GM18520 (cell line): ENCODE data around the gene ADGRE2.
"Not testable (repeated sequence)": the region's sequence is repeated elsewhere in the genome, so short reads cannot be mapped to it uniquely, and the experiment has no call there.

ENCODE experiments used
- ATAC-seq: cut with Tn5 transposase; IDR thresholded peaks from one replicate; pipeline ENCODE4 v1.9.1; 2021; ENCODE audit not compliant: unreplicated experiment

ADGRE2 gene

GRCh38 chr19:14778110-14778845 is at the start of gene ADGRE2:
Gene ADGRE2, minus strand, starts transcription at chr19:14778560. Its CDS starts 1,804 bp downstream, at chr19:14776756.
- not testable (repeated sequence) for ATAC-seq

GRCh38 chr19:14826006-14826405 is 47.6 kb upstream of the ADGRE2 start:
- no peak for ATAC-seq

- ATAC-seq = no peak
Observed at GRCh38 chr19:14821937-14822336, 43.6 kb upstream of the ADGRE2 start.

DNA sequence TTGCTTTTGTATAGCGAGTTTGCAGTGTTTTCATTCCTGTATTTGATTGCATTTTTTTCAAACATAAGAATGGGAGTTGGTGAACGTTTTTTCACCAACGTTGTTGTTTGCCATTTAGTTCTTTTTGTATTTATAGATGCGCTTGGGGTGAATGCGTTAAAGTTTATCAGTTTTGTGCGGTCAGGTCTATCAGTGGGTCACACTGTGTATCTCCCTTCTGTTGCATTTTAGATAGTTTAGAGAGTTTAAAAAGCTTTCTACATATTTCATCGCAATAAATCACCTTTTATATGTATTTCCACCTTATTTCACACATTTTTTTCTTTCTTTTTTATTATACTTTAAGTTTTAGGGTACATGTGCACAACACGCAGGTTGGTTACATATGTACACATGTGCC is 40.2 kb upstream of the ADGRE2 start:
- ATAC-seq = no peak

DNA sequence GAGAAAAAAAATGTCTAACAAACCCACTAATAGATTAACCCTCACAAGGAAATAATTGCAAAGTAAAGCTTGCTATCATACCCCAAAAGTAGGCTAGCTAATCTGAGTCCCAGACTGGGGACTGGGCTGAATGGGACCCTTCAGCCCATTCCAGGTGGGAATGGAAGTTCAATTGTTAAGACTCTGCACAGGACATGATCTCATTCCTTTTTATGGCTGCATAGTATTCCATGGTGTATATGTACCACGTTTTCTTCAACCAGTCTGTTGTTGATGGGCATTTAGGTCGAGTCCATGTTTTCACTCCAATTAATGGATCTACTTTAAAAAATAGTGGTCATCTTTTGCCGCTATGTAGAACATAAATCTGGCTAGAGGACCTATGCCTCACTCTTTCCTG is 38.7 kb upstream of the ADGRE2 start:
- no peak for ATAC-seq

GRCh38 chr19:14814982-14815652 is 36.8 kb upstream of the ADGRE2 start:
- no peak for ATAC-seq

GRCh38 chr19:14809272-14810057 is 31.1 kb upstream of the ADGRE2 start:
- no peak for ATAC-seq

GRCh38 chr19:14804765-14805164 is 26.4 kb upstream of the ADGRE2 start:
- ATAC-seq = no peak

- no peak for ATAC-seq
Observed at GRCh38 chr19:14798760-14799159, 20.4 kb upstream of the ADGRE2 start.

DNA sequence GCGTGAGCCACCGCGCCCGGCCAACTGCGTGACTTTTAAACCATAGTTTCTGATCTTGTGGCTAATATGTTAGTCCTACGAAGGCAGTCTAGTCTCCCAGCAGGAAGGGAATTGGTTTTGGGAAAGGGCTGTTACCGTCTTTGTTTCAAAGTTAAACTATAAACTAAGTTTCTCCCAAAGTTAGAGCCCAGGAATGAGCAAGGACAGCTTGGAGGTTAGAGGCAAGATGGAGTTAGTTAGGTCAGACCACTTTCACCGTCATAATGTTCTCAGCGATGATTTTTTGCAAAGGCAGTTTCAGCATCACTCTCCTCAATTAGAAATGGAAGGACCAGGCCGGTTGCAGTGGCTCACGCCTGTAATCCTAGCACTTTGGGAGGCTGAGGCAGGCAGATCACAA is 17.7 kb upstream of the ADGRE2 start:
- ATAC-seq = no peak

GRCh38 chr19:14795078-14795721 is 16.8 kb upstream of the ADGRE2 start:
- ATAC-seq = no peak

- not testable (repeated sequence) for ATAC-seq
Observed at GRCh38 chr19:14792250-14792649, 13.9 kb upstream of the ADGRE2 start.

- no peak for ATAC-seq
Observed at GRCh38 chr19:14786421-14786851, 8.1 kb upstream of the ADGRE2 start.

DNA sequence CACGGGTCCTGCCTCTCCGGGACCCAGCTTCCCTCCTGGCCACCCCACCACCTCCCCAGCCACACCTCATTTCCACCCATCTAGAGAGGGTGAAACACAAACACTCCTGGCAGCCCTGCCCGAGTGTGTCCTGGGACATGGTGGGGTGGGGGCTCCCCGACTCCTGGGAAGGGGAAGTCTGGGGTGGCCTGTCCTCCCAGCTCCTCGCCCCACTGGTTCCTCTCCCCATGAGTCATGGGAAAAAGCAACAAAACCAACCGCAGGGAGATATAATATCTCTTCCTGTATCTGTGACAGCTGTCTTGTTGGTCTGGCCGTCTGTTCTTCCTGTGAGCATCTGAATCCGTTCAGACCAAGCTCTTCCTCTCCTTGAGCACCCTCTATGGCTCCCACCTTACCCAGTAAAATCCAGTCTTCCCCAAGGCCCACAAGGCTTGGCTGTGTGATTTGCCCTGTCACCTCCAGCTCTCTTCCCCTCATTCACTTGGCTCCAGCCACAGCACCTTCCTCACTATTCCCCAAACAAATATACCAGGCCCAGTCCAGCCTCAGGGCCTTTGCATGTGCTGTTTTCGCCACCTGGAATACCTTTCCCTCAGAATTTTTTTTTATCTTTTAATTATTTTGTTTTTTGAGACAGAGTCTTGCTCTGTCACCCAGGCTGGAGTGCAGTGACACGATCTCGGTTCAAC is 6.9 kb upstream of the ADGRE2 start:
- not testable (repeated sequence) for ATAC-seq

DNA sequence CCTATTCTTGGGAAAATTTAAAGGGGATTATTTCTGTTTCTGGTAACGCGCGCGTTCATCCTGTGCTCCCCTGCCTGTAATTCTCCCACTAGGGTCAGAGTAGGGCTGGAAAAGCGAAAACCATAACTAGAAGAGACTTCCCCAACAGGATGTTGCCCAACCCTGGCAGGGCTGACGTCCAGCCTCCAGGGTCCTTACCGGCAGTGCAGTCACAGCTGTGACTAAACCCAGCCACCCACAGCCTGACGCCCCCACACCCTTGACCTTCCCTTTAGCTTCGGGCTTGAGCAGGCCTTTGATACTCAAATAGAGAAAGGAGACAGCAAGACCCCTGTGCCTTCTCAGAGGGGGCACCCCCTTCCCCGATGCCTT is 6.4 kb upstream of the ADGRE2 start:
- ATAC-seq = not testable (repeated sequence)

DNA sequence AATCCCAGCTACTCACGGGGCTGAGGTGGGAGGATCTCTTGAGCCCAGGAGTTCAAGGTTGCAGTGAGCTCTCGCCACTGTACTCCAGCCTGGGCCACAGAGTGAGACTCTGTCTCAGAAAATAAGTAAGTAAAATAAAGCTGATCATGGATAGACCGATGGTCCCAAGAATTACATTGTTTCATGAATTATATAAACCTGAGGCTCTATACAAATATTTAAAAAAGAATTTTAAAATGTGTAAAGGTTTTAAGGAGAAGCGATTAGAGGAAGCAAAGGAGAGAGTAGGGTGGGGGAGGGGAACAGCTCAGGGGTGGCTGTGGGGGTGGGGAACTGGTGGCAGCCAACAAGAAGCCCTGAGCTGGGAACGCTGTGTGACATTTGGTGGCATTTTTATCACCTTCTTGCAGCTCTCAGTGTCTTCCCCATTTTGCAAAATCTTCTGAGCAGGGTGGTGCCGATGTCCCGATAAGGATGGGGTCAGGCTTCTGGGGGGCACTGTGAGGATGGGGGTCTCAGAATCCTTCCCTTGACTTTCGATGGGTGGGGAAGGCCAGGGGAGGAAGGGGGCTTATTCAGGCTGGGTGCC is 5.1 kb upstream of the ADGRE2 start:
- not testable (repeated sequence) for ATAC-seq

DNA sequence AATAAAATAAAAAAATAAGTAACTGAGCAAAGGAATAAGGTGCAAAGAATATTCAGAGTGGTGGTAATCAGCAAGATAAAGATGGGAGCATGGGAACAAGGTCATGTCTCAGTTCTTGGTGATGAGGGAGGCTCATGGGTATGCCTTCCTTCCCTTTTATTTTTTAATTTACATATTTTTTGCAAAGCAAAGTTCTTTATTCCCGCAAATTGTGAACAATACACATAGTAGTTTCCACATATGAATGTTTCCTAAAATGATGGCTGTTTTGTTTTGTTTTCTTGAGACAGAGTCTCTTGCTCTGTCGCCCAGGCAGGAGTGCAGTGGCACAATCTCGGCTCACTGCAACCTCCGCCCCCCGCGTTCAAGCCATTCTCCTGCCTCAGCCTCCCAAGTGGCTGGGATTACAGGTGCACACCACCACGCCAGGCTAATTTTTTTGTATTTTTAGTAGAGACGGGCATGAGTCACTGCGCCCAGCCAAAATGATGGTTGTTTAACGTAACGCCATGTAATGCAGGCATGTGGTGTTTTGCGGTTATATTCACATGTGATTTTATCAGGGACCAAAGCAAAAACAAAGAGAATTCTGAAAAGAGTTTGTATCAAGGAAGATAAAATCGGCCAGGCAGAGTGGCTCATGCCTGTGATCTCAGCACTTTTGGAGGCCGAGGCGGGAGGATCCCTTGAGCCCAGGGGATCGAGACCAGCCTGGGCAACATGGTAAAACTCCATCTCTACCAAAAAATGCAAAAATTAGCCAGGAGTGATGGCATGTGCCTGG is 4.5 kb upstream of the ADGRE2 start:
- ATAC-seq = no peak

DNA sequence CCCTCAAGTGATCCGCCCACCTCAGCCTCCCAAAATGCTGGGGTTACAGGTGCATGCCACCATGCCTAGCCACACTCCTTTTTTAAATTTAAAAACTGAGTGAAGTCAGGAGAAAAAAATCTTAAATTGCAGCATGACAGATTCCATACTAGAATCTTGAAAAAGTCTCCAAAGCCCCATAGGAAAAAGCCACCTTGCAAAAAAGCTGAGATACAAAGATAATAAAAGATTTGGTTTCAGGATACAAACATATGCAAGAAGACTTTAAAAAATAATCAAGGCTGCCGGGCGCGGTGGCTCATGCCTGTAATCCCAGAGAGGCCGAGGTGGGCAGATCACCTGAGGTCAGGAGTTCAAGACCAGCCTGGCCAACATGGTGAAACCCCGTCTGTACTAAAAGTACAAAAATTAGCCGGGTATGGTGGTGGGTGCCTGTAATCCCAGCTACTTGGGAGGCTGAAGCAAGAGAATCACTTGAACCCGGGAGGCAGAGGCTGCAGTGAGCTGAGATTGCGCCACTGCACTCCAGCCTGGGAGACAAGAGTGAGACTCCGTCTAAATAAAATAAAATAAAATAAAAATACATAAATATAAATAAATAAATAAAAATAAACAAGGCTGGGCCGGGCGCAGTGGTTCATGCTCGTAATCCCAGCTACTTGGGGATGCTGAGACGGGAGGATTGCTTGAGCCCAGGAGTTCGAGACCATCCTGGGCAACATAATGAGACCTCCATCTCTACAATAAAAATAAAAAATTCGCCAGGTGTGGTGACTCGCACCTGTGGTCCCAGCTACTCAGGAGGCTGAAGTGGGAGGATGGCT is 3.6 kb upstream of the ADGRE2 start:
- ATAC-seq = not testable (repeated sequence)
